Omental fat pad (tissue), 4 donors: ENCODE measurements around the gene EPS8L1. TPM values are rescaled to one million over a fixed set of nuclear protein-coding genes. Genes with fewer than 3 reads are reported as not detected.

ENCODE experiments used
- ATAC-seq: fragments of 150-250 bp; one replicate; pipeline ENCODE4 v1.9.1; 2016; ENCODE audit warnings: mild to moderate bottlenecking, moderate library complexity; ENCODE audit not compliant: low FRiP score
- DNase-seq: peaks from one replicate; pipeline ENCODE4 v3.0.0-alpha.2; 2019; ENCODE audit warnings: low spot score
- CTCF ChIP-seq, 3 donors: fragments of 450-650 bp; IDR thresholded peaks; one replicate each; pipeline ENCODE4 v1.5.1; 2016 to 2017; ENCODE audit warnings: antibody characterized with exemption in 3 of 3, mild to moderate bottlenecking in 3 of 3, moderate library complexity in 2 of 3
- total RNA-seq, 4 donors: library from RNA; depleted of rRNA; stranded (reverse); fragments of >200 nt; gene quantifications; one replicate each; pipeline ENCODE4 v1.1.0, GENCODE V29; 2016

Gene EPS8L1
- total RNA-seq, 4 donors from 2014 or later = 0.95 to 41.7 (median 15.5) TPM

- peak; percentile 85 for DNase-seq
- ATAC-seq = peak; percentile 67
- no peak for TF ChIP-seq CTCF (IDR thresholded peaks at IDR 0.05)
Observed at GRCh38 chr19:55086730-55087541, 11.3 kb downstream of the EPS8L1 start.

DNA sequence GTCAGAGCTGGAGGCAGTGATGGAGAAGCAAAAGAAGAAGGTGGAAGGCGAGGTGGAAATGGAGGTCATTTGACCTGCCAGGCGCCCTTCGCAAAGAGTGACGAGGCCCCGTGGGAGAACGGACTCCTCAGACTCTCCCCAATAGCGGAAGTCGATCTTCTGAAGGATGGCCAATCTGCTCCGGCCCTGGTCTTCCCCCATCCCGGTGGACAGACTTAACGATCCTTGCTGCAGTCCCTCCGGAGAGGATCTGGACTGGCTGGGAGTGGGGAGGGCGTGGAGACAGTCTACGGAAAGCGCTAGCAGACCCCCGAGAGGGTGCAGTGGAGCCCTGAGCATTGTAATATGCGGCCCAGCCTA, 11.9 kb downstream of the EPS8L1 start:
- DNase-seq (no peak), ATAC-seq (no peak)
- TF ChIP-seq CTCF (IDR thresholded peaks at IDR 0.05) = no peak

DNA sequence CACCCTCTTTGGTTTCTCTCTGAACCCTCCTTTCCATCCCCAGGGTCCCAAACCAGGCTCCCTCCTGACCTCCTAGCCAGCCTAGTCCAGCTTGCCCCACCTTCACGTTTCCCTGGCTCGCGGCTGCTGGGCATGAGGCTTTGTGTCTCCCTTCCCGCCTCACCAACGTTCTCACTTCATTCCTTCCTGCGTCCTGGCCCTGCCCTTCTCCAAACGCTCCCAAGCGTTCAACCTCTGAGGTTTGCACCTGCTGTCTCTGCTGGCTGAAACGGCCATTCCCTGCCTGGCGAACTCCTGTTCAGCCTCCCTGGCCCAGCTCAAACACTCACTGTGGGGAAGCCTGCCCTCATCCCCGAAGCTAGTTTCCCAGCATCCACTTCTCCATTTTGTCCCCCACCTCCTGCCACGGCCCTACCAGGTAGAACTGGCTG, 12.4 kb downstream of the EPS8L1 start:
- ATAC-seq (no peak), DNase-seq (no peak)
- TF ChIP-seq CTCF (IDR thresholded peaks at IDR 0.05) = no peak

- no peak for ATAC-seq
- TF ChIP-seq CTCF (IDR thresholded peaks at IDR 0.05) = no peak
- DNase-seq = peak; percentile 97
Observed at GRCh38 chr19:55088543-55089341, 13.1 kb downstream of the EPS8L1 start.

- DNase-seq (no peak), ATAC-seq (no peak)
- no peak for TF ChIP-seq CTCF (IDR thresholded peaks at IDR 0.05)
Observed at GRCh38 chr19:55089342-55089944, 13.8 kb downstream of the EPS8L1 start.

- TF ChIP-seq CTCF (IDR thresholded peaks at IDR 0.05) = no peak
- DNase-seq = no peak
- ATAC-seq = no peak
Observed at GRCh38 chr19:55090564-55090963, 14.9 kb downstream of the EPS8L1 start.
